NCI-H460 (cell line): ENCODE data around the gene HIRIP3. TPM values are rescaled to one million over a fixed set of nuclear protein-coding genes. Genes with fewer than 3 reads are reported as not detected.

Experiments used
- DNase-seq: peaks from one replicate; pipeline ENCODE4 v3.0.0-alpha.2; 2016; ENCODE audit warnings: low read depth; ENCODE audit errors: extremely low read depth
- total RNA-seq: library from RNA; depleted of rRNA; stranded (reverse); fragments of >200 nt; shearing (Covaris generic); gene quantifications from 2 replicates; pipeline ENCODE4 v1.2.3, GENCODE V29; 2014

The HIRIP3 gene
- total RNA-seq, 1 experiment from 2014 or later = 15.0 TPM

- no peak for DNase-seq
These were observed 7.4 kb upstream of the HIRIP3 start for GRCh38 chr16:30002614-30003346.

- no peak for DNase-seq
These were observed 5.6 kb upstream of the HIRIP3 start for GRCh38 chr16:30000735-30001631.

- no peak for DNase-seq
These were observed 4.2 kb upstream of the HIRIP3 start for GRCh38 chr16:29999605-30000004.

- DNase-seq = no peak
These were observed 1.4 kb upstream of the HIRIP3 start for GRCh38 chr16:29996766-29997250.

GRCh38 chr16:29995911-29996765, 721 bp upstream of the HIRIP3 start, which contains the start of gene INO80E:
TSS of gene INO80E (plus strand) at chr16:29996241. CDS start at chr16:29996311, 70 bp downstream.
- DNase-seq = peak; percentile 95

- no peak for DNase-seq
These were observed 655 bp downstream of the HIRIP3 start for GRCh38 chr16:29994600-29995323.

- DNase-seq = no peak
These were observed 1.4 kb downstream of the HIRIP3 start for GRCh38 chr16:29993903-29994599.

GRCh38 chr16:29993191-29993902, 2.1 kb downstream of the HIRIP3 start:
- no peak for DNase-seq

GRCh38 chr16:29992344-29992967, 3.0 kb downstream of the HIRIP3 start:
- DNase-seq = no peak

GRCh38 chr16:29991571-29991904, 3.9 kb downstream of the HIRIP3 start:
- no peak for DNase-seq

GRCh38 chr16:29990883-29991570, 4.4 kb downstream of the HIRIP3 start:
- DNase-seq = no peak

GRCh38 chr16:29990034-29990433, 5.4 kb downstream of the HIRIP3 start:
- no peak for DNase-seq

- DNase-seq = no peak
These were observed 6.1 kb downstream of the HIRIP3 start for GRCh38 chr16:29989111-29989858.

- DNase-seq = no peak
These were observed 6.9 kb downstream of the HIRIP3 start for GRCh38 chr16:29988346-29989075.

- no peak for DNase-seq
These were observed 7.9 kb downstream of the HIRIP3 start for GRCh38 chr16:29987371-29988085.

GRCh38 chr16:29986931-29987330, 8.5 kb downstream of the HIRIP3 start:
- DNase-seq = no peak
